HepG2 (cell line): ENCODE data around the gene MTA2. TPM values are rescaled to one million over a fixed set of nuclear protein-coding genes. Genes with fewer than 3 reads are reported as not detected.

ENCODE experiments used
- CENPX ChIP-seq: sonication (generic); formaldehyde crosslinking; IDR thresholded peaks from 2 replicates; pipeline ENCODE4 v1.9.0; 2021; ENCODE audit warnings: mild to moderate bottlenecking, missing genetic modification reagents, moderate library complexity
- ETV6 ChIP-seq: sonication (generic); formaldehyde crosslinking; conservative IDR thresholded peaks from 2 replicates; pipeline ENCODE4 v1.4.0; 2020; ENCODE audit warnings: missing genetic modification reagents
- HNF4G ChIP-seq, 2 experiments: sonication (generic) in 1 of 2; formaldehyde crosslinking in 1 of 2; IDR thresholded peaks; 2 replicates each; pipeline versions ENCODE4 v1.4.0 to v1.6.1; 2011 to 2020; ENCODE audit warnings: borderline replicate concordance in 2 of 2, low read depth in 2 of 2, mild to moderate bottlenecking in 2 of 2, low read length in 1 of 2, missing genetic modification reagents in 1 of 2, moderate library complexity in 1 of 2
- HNRNPLL ChIP-seq: fragments of 200-400 bp; formaldehyde crosslinking; IDR thresholded peaks from 2 replicates; pipeline ENCODE4 v1.6.1; 2017; ENCODE audit warnings: mild to moderate bottlenecking, low read depth, low read length; ENCODE audit not compliant: poor library complexity, severe bottlenecking
- KDM2A ChIP-seq: sonication (generic); formaldehyde crosslinking; IDR thresholded peaks from 2 replicates; pipeline ENCODE4 v1.4.0; 2020; ENCODE audit warnings: low read depth, missing genetic modification reagents, borderline replicate concordance
- KDM5B ChIP-seq: sonication (generic); formaldehyde crosslinking; IDR thresholded peaks from 2 replicates; pipeline ENCODE4 v1.4.0; 2020; ENCODE audit warnings: missing genetic modification reagents, mild to moderate bottlenecking, borderline replicate concordance
- MIER2 ChIP-seq: IDR thresholded peaks from 2 replicates; pipeline ENCODE4 v1.6.1; 2016; ENCODE audit warnings: missing biosample characterization, missing genetic modification reagents
- MTF1 ChIP-seq: sonication (generic); formaldehyde crosslinking; IDR thresholded peaks from 2 replicates; pipeline ENCODE4 v1.5.0; 2020; ENCODE audit warnings: missing genetic modification reagents
- NFYB ChIP-seq: sonication (generic); formaldehyde crosslinking; IDR thresholded peaks from 2 replicates; pipeline ENCODE4 v1.4.0; 2020; ENCODE audit warnings: missing genetic modification reagents
- NFYC ChIP-seq: IDR thresholded peaks from 2 replicates; pipeline ENCODE4 v1.6.1; 2016; ENCODE audit warnings: missing genetic modification reagents, missing compliant biosample characterization
- POLR2G ChIP-seq: fragments of 200-400 bp; formaldehyde crosslinking; IDR thresholded peaks from 2 replicates; pipeline ENCODE4 v1.6.1; 2018; ENCODE audit warnings: mild to moderate bottlenecking, low read depth, low read length, moderate library complexity
- PRPF4 ChIP-seq: fragments of 200-400 bp; formaldehyde crosslinking; IDR thresholded peaks from 2 replicates; pipeline ENCODE4 v1.6.1; 2016; ENCODE audit warnings: low read length, low read depth; ENCODE audit not compliant: poor library complexity, severe bottlenecking
- RFXANK ChIP-seq: IDR thresholded peaks from 2 replicates; pipeline ENCODE4 v1.6.1; 2016
- U2AF2 ChIP-seq: fragments of 200-400 bp; formaldehyde crosslinking; IDR thresholded peaks from 2 replicates; pipeline ENCODE4 v1.6.1; 2017; ENCODE audit warnings: low read depth, mild to moderate bottlenecking, low read length
- ZBTB7A ChIP-seq: sonication (generic); formaldehyde crosslinking; IDR thresholded peaks from 2 replicates; pipeline ENCODE4 v1.8.0; 2022; ENCODE audit warnings: mild to moderate bottlenecking, missing genetic modification reagents
- ZNF121 ChIP-seq: sonication (generic); formaldehyde crosslinking; IDR thresholded peaks from 2 replicates; pipeline ENCODE4 v1.5.0; 2020; ENCODE audit warnings: mild to moderate bottlenecking, missing genetic modification reagents
- ZNF205 ChIP-seq: IDR thresholded peaks from 2 replicates; pipeline ENCODE4 v1.6.1; 2018; ENCODE audit warnings: missing biosample characterization, missing genetic modification reagents
- ZNF235 ChIP-seq: sonication (generic); formaldehyde crosslinking; IDR thresholded peaks from 2 replicates; pipeline ENCODE4 v1.8.1; 2023; ENCODE audit warnings: mild to moderate bottlenecking, missing genetic modification reagents, borderline replicate concordance
- ZNF24 ChIP-seq: fragments of 450-650 bp; IDR thresholded peaks from 2 replicates; pipeline ENCODE4 v1.6.1; 2017; ENCODE audit warnings: antibody characterized with exemption, mild to moderate bottlenecking
- ZNF34 ChIP-seq: sonication (generic); formaldehyde crosslinking; IDR thresholded peaks from 2 replicates; pipeline ENCODE4 v1.4.0; 2020; ENCODE audit warnings: mild to moderate bottlenecking, missing genetic modification reagents, borderline replicate concordance
- ZNF430 ChIP-seq: sonication (generic); formaldehyde crosslinking; IDR thresholded peaks from 2 replicates; pipeline ENCODE4 v1.9.0; 2021; ENCODE audit warnings: mild to moderate bottlenecking, missing genetic modification reagents
- ZNF564 ChIP-seq: sonication (generic); formaldehyde crosslinking; IDR thresholded peaks from 2 replicates; pipeline ENCODE4 v1.8.1; 2023; ENCODE audit warnings: mild to moderate bottlenecking, missing genetic modification reagents
- ZNF766 ChIP-seq: sonication (generic); formaldehyde crosslinking; IDR thresholded peaks from 2 replicates; pipeline ENCODE4 v1.5.0; 2020; ENCODE audit warnings: missing genetic modification reagents, borderline replicate concordance
- ZSCAN31 ChIP-seq: sonication (generic); formaldehyde crosslinking; IDR thresholded peaks from 2 replicates; pipeline ENCODE4 v1.5.0; 2020; ENCODE audit warnings: low read depth, mild to moderate bottlenecking, missing genetic modification reagents
- polyA plus RNA-seq, 8 experiments: library from polyadenylated mRNA; depleted of rRNA in 3 of 8; stranded (reverse) in 7 of 8; unstranded in 1 of 8; fragments of >200 nt; fragmentation: Illumina TruSeq in 4 of 8; extraction: Trizol in 4 of 8; gene quantifications; 2 replicates each; pipeline versions ENCODE4 v1.2.1 to v1.2.3, GENCODE V29; 2011 to 2016; ENCODE audit warnings: low read depth in 4 of 8, missing spikeins in 1 of 8, mixed read lengths in 1 of 8; ENCODE audit not compliant: insufficient read depth in 1 of 8
- total RNA-seq, 5 experiments: library from RNA; depleted of rRNA; stranded (reverse); fragments of >200 nt; fragmentation: Illumina TruSeq; extraction: Trizol; gene quantifications; 2 replicates each; pipeline ENCODE4 v1.2.3, GENCODE V29; 2016; ENCODE audit warnings: low read depth in 1 of 5
- TF ChIP-seq, protein P1 (sequence below): sonication (generic); formaldehyde crosslinking; IDR thresholded peaks from 2 replicates; pipeline ENCODE4 v1.5.1; 2020; ENCODE audit warnings: mild to moderate bottlenecking, missing genetic modification reagents, borderline replicate concordance
- TF ChIP-seq, protein P2 (sequence below): IDR thresholded peaks from 2 replicates; pipeline ENCODE4 v1.6.1; 2018; ENCODE audit warnings: missing genetic modification reagents

Gene MTA2
- total and polyA plus RNA-seq, 2 of the 13 experiments (the other 11 are each of a cell fraction or from before 2014, with no cell fraction given), result 14.0 to 70.0 TPM

DNA sequence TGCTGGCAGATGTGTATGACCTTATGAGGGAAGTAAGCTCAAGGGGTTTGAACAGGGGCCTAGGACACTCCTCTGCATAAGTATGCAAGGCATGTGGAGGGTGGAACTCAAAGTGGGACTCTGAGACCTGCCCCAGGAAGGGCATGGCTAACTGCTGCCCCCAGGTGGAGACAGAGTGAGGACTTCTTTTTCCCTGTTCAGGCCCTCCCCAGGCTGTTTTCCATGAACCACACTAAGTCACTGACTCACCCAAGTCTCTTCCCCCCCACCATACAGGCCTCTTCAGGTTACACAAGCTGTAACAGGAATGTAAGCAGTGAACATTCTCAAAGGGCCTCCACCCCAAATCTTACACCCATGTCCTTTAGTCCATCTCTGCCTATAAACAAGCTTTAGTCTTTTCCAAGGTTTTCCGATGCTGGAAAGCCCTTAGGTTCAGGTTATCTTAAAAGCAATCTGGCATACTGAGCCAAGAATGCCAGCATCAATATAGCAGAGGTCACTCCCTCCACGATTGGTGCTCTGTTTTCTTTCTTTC, 41.0 kb downstream of the MTA2 start (continued):
- TF ChIP-seq ZSCAN31 (no peak), HNF4G (IDR thresholded peaks at IDR 0.05; ENCODE audit: borderline replicate concordance, low read depth, low read length) (peak; percentile 17; the same call in 1 of the 2 replicates), HNF4G (CRISPR knock-in tag; IDR thresholded peaks at IDR 0.05; ENCODE audit: borderline replicate concordance, low read depth) (peak; percentile 20; the same call in 1 of the 2 replicates), ZNF121 (CRISPR knock-in tag) (no peak), PRPF4 (no peak), KDM2A (CRISPR knock-in tag) (0 out of 2 replicates have a peak, but pooled peaks have one; percentile 38), CENPX (CRISPR knock-in tag) (no peak), ZNF766 (no peak), NFYB (CRISPR knock-in tag) (no peak), ZNF430 (CRISPR knock-in tag) (no peak), ZNF34 (no peak), MTF1 (CRISPR knock-in tag) (no peak), ZBTB7A (CRISPR knock-in tag) (no peak), RFXANK (CRISPR knock-in tag) (0 out of 2 replicates have a peak, but pooled peaks have one; percentile 28), ZNF24 (no peak), ETV6 (CRISPR knock-in tag) (no peak), ZNF235 (no peak), HNRNPLL (no peak), NFYC (no peak), ZNF564 (no peak), MIER2 (CRISPR knock-in tag) (no peak), ZNF205 (CRISPR knock-in tag) (no peak), U2AF2 (no peak), KDM5B (CRISPR knock-in tag) (no peak), POLR2G (no peak)
- TF ChIP-seq, protein P1, sequence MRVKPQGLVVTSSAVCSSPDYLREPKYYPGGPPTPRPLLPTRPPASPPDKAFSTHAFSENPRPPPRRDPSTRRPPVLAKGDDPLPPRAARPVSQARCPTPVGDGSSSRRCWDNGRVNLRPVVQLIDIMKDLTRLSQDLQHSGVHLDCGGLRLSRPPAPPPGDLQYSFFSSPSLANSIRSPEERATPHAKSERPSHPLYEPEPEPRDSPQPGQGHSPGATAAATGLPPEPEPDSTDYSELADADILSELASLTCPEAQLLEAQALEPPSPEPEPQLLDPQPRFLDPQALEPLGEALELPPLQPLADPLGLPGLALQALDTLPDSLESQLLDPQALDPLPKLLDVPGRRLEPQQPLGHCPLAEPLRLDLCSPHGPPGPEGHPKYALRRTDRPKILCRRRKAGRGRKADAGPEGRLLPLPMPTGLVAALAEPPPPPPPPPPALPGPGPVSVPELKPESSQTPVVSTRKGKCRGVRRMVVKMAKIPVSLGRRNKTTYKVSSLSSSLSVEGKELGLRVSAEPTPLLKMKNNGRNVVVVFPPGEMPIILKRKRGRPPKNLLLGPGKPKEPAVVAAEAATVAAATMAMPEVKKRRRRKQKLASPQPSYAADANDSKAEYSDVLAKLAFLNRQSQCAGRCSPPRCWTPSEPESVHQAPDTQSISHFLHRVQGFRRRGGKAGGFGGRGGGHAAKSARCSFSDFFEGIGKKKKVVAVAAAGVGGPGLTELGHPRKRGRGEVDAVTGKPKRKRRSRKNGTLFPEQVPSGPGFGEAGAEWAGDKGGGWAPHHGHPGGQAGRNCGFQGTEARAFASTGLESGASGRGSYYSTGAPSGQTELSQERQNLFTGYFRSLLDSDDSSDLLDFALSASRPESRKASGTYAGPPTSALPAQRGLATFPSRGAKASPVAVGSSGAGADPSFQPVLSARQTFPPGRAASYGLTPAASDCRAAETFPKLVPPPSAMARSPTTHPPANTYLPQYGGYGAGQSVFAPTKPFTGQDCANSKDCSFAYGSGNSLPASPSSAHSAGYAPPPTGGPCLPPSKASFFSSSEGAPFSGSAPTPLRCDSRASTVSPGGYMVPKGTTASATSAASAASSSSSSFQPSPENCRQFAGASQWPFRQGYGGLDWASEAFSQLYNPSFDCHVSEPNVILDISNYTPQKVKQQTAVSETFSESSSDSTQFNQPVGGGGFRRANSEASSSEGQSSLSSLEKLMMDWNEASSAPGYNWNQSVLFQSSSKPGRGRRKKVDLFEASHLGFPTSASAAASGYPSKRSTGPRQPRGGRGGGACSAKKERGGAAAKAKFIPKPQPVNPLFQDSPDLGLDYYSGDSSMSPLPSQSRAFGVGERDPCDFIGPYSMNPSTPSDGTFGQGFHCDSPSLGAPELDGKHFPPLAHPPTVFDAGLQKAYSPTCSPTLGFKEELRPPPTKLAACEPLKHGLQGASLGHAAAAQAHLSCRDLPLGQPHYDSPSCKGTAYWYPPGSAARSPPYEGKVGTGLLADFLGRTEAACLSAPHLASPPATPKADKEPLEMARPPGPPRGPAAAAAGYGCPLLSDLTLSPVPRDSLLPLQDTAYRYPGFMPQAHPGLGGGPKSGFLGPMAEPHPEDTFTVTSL, result no peak
- TF ChIP-seq, protein P2, sequence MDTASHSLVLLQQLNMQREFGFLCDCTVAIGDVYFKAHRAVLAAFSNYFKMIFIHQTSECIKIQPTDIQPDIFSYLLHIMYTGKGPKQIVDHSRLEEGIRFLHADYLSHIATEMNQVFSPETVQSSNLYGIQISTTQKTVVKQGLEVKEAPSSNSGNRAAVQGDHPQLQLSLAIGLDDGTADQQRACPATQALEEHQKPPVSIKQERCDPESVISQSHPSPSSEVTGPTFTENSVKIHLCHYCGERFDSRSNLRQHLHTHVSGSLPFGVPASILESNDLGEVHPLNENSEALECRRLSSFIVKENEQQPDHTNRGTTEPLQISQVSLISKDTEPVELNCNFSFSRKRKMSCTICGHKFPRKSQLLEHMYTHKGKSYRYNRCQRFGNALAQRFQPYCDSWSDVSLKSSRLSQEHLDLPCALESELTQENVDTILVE (CRISPR knock-in tag), result no peak
